HG02852 (cell line): ENCODE data around the gene LDB2.

Source experiments
- ATAC-seq: cut with Tn5 transposase; IDR thresholded peaks from one replicate; pipeline ENCODE4 v1.9.1; 2021; ENCODE audit warnings: mild to moderate bottlenecking, moderate library complexity; ENCODE audit not compliant: unreplicated experiment

The LDB2 gene

DNA sequence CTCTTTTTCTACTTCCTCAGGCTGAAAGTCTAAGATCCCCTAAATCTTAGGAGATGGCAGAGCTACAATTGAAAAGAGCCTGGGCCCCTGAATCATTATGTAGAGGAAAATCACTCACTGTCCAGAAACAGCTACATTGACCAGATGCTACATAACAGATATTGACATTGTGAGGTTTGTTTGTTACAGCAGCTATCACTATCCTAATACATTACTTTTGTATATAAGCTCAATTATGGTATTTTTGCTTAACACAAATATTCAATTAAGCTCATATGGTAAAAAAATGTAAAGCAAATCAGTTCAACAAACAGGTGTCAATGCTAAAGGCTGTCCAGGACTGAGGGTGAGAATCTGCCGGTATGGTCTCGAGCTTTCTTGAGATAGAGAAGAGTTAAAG is 89.4 kb downstream of the LDB2 start:
- no peak for ATAC-seq

DNA sequence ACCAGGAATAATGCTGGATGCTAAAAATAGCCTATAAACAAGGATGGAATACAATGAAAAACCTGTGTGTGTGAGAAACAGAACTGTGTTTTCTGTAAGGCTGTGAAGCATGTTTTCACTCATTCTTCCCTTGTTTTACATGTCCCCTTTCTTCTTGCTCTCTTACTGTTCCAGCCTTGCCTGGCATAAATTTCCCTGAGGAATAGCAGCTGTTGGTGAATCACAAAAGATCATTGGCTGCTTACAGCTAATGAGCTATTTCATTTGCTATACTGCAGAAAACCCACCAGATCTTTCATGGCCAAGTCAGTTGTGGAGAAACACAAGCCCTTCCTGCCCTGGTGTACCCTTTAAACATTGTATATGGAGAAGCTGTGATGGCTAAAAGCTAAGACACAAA is 91.1 kb downstream of the LDB2 start:
- no peak for ATAC-seq

DNA sequence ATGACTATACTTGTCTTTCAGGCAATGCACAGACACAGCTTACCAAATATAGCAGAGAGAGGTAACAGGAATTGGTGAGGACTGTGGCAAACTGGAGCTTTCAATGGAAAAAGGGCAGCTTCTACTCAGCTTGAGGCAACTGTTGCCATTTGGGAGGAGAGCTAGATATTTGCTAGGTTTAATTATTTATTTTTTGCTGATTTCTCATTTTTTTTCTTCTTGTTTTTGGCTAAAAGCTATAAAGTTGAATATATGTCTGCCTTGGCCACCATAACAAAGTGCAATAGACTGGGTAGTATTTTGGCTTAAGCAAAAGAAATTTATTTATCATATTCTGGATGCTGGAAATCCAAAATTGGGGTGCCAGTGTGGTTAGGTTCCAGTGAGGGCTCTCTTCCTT is 93.9 kb downstream of the LDB2 start:
- no peak for ATAC-seq

DNA sequence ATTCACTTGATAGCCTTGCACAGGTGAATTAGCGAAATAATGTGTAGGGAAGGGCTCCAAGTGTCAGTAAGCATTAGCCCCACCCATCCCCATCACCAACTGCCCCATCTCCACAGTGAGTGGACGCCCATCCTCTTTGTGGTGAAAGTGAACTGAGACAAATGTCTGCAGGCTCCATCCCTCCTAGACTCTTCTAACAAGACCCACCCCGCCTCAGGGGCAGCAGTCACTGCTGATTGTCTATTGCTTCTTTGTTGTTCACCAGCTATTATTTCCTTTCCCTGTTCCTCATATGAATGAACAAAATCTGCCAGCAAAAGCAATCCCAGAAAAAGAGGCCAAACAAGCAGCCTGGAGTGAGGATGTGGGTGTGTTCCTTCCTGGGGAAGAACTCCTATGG is 96.4 kb downstream of the LDB2 start:
- no peak for ATAC-seq

DNA sequence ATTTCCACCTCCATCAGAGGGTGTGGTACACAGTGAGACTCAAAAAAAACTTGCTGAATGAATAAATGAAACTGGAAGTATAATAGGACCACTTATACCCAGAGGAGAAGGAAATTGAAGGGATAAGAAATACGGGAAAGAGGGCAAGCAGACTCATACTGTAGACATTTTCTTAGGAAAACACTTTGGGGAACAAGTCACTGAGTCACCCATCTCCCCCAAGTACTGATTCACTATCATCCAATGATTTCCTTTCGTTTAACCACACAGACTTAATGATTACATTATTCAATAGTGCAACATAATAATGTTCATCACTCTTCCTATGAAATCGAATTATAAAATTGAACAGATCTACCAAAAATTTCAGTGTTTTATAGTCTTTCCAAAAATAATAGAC is 97.1 kb downstream of the LDB2 start:
- ATAC-seq, result no peak

DNA sequence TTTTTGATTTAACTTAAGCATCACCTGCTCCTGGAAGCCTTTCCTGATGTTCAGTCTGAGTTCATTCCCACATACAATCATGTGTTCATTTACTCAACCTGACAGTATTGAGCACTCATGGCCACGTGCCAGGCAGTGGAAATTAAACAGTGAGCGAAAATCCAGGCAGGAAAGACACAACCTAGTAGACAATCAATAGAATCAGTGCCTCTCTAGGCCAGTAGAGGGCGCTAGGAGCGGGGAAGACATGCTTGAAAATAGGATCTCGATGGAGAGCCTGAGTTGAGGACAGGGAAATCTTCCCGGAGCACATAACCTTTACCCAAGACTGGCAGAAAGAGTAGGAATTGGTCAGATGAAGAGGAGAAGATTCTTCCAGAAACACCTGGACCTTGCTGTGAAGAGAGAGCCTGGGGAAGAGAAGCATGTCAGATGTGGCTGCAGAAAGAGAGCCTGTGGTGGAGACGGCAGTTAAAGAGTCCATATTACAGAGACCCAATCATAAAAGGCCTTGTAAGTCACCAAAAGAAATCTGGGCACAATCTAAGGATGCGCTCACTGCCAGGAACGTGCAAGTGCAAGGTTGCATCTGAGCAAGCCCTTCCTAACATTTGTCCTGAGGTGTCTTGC is 103.5 kb downstream of the LDB2 start:
- no peak for ATAC-seq

DNA sequence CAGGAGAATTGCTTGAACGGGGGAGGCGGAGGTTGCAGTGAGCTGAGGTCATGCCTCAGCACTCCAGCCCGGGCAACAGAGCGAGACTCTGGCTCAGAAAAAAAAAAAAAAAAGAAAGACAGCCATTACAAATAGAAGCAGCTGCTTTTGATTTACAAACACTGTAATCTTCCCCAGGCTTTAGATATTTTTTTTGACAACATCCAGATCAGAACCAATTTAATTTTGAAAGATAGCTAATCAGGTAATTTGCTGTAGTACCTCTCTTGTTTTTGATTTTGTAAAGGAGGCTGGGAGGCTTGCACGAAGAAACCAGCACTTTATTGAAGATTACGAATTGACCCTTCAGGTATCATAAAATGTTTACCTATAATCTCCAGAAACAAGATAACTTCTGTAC is 107.0 kb downstream of the LDB2 start:
- no peak for ATAC-seq

DNA sequence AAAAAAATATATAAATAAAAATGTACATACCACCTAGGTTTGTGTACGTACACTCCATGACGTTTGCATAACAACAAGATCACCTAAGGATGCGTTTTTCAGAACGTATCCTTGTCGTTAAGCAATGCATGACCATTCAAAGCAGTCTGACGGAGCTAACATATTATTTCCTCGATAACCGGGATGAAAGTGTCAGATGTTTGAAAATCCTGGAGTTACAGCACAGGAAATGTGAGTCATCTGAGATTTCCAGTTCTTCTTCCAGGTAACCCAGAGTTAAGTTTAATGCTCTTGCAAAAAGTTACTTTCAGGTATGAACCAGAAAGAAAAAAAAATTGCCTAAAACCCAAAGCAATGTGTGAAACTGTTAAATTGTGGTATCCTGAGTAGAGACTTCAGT is 107.9 kb downstream of the LDB2 start:
- ATAC-seq, result no peak

DNA sequence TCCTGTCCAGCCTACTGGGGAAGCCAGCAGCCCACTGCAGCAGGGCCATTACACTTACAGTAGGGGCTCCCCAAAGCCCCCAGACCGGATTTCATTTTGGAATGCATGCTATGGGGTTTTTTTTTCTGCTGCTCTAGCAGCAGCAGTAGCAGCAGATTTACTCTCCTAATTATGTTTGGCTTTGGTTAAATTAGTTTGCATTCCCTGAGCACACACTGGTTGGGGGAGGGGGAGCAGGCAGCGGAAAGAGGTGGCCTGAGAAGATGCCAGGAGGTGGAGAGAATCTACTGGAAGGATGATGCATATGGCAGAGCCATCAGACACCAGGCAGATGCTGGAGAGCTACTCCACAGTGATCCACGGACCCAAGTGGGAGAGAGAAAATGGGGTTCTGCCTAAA is 109.6 kb downstream of the LDB2 start:
- ATAC-seq, result no peak

DNA sequence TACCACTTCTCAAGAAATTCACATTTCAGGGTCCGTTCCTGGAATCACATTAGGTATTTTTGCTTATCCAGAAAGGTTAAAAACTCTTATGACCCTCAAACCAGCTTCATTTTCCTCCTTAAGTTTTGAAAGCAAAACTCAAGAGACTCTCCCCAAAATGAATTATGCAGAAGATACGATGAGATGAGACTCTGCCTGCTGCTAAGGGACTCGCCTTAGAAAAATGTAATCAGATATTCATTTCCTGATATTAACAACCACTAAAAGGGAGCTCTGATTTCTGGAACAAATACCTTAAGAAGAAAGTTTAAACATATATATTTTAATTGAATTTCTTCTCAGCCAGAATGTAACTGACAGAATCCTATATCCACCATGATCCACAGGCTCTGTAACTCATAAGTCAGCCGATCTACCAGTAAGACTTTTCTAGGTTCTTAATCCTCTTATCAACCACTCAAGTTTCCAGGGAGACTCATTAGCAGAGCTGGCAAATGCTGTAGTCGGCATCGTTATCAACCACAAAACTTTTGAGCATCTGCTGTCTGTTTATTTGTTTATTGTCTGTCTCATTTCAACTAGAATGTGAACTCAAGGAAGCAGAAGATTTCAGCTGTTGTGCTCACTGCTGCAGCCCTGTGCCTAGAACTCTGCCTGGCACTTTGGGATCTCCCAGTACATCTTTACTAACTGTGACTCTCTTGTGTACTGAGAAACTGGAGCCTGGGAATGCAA is 112.5 kb downstream of the LDB2 start:
- ATAC-seq, result no peak

DNA sequence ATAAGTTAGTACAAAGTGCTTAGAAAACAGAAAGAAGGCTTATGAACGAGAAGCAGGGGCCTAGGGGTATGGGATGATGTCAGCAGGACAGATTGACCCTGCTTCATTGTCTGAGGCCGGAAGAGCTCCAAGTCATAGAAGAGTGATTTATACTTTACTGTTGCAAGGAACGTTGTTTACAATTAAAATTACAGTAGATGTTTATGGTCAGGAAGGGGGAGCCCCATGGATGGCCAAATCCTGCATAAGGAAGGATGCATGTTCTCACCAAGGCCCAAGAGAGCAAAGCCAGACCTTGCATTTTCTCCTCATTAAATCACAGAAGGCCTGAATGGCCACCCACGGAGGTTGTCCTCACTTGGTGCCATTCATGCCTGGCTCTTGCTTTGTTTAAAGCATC is 115.3 kb downstream of the LDB2 start:
- ATAC-seq, result no peak

DNA sequence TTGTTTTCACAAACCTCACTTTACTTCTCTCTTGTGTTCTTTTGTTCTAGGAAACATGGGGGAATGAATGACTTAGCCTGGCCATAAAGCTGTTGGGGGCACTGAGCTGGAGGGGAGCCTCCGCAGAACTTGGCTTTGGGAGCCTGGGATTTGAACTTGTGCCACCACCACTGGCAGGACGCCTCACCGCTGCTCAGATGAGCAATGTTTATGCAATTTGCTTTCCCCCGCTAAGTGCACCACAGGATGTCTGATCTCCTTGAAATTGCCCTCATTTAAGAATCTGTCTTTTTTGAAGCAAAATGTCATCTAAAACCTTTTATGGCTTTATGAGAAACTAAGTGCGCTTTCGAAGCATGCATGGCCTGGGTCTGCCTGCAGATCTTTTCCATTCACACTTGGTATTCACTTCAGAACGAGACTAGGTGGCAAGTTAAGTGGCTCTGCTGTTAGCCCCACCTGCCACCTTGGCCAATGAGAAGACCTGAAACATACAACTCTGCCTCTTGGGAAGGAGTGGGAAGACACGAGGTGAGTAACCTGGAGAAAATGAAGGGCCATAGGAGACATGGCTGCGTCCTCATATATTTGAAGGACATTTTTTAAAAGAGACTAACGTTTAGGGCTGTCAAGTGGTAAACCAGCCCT is 119.3 kb downstream of the LDB2 start:
- no peak for ATAC-seq

DNA sequence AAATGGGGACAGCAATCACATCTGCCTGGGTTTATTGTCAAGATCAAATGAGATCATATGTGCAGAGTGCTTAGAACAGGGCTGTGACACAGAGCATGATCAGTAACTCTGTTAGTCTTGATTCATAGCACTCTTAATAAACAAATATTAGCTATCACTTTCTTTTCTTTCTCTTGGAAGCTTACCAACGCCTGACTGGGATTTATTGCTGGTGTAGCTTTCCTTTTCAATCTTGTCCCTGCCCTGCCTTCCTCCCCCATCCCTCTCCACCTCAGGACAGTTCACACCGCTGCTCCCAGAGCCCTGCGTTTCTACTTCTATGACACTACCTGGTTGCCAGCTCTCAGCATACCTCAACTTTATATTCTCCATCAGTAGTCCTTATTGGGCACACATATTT is 120.7 kb downstream of the LDB2 start:
- ATAC-seq, result no peak

DNA sequence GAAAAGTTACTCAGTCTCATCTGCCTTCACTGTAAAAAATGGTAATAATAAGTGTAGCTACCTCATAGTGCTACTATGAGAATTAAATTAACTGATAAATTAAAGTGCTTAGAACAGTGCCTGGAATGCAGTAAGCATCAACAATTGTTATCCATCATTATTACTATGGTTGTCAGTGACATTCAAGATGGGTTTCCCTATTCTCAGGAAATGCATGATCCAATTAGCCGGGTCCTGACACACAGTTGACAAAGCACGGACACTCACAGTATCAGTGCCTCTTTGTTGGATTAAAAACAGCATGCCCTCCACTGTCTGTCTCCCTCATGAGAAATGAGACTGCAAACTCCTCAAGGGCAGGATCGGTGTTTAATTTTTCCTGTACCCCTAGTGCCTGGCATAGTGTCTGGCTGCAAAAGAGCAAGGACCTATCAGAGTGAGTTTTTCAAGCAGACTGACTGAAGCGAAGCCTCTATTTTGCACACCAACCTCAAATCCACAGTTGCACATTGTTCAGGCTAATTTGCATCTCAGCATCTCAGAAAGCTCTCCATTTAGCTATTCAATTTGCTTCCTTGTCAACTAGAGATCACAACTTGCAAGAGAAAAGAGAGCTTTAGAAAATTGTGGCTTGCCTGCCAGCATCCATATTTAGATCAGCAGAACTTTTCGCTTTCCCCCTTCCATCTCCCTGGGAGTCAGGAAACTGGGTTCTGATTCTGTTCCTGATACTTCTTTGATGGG is 122.9 kb downstream of the LDB2 start:
- ATAC-seq, result no peak

DNA sequence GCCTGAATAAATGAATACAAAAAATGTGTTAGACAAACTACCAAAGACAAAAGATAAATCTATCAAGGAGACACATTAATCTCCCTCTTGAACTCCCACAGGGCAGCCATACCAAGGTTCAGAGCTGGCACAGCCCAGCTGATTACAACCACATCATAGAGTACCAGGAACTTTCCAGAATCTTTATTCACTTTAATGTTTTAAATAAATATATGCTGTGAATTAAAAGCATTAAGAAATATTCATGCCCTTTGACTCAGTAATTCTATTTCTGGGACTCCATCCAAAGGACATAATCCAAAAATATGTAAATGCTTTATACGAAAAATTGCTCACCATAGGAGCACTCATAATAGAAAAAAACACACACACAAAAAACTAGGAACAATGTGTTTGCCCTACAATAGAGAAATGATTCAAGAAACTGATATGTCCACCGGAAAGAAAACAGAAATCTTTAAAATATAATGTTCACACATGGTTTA is 126.0 kb downstream of the LDB2 start:
- ATAC-seq, result no peak

DNA sequence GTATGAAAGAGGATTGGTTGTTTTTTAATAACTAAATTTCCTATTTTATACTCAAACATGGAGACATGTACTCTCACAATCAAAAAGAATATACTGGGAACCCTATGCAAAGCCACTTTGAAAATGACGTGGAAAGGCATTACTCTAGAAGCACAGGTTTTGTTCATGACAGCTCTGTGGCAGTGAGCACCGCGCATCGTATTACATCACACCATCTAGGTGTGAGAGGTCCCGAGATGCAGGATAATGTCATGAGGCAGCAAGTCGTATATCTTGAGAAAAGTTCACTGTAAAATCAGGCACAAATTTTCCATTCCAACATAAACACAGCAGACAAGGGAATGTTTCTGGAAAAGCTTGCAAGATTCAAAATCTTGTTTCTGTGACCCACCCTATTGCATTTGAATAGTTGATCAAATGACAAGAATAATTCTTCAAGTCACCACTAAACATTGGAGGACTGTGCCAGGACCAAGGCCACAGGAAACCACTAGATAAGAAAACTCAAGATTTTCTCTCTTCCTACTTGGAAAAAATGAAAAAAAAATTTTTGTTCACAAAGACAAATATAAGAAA is 127.6 kb downstream of the LDB2 start:
- ATAC-seq, result no peak

DNA sequence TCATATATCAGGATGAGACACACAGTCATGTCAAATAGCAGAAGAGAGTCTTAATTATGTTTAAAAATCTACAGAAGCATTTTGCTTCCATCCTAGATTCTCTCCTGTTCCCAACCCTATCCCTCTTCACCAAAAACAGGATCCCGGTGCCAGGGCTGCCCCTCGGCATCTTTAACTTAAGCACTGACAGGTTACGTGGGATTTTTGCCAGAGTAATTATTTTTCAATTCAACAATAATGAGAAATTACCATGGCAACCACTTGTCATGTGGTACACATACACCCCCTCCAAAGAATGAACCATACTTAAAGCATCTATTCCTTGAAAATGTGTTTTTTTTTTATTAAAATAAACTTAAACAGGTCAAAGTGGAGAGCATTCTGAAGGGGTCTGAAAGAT is 130.6 kb downstream of the LDB2 start:
- no peak for ATAC-seq

DNA sequence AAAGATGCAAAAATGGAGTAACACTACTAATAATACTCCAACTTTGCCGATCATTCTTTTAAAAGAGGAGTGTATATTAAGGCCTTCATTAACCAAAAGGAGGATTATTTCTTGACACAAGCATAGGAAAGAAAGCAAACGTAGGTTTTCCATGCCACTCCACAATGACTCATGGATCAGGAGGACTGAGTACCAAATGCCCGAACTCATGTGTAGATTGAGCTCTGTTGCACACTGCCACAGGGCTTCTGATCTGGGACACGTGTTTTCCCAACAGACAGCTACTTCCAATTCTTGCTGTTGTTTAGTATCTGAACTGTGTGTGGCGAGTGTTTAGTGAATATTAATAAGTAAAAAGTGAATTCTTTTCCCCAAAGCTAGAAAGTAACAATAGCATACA is 131.2 kb downstream of the LDB2 start:
- ATAC-seq, result no peak

DNA sequence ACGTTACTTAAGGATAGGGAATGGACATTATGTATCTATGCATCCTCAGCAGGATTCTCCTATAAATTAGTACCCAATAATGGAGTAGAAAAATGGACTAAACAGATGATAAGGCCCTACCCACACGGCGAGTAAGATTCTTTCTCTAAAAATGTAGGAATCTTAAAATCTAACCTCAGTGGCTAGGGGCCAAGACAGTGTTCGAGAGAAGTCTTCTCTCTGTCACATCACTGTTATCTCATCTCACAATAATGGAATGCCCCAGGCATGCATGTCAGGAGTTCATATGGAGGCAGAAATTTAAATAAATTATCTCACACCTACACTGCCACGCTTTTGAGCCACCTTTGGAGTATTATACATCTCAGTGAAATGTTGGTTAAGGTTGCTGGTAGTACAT is 132.9 kb downstream of the LDB2 start:
- ATAC-seq, result no peak

DNA sequence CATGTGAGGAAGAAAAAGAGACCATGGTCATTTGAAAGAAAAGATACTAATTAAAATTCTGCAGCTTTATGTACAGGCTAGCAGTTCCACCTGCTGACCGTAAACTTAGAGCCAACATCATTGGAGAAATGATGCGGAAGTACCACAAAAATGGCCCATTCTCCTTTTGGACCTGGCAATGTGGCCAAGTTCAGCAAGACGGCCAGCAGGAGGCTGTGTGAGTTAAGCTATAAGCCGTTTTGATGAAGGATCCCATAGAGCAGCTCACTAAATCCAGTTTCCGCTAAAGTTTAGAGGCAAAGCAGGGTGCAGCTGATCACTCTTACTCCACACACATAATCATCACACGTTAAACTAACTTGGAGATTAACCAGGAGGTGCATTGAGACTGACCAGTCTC is 133.8 kb downstream of the LDB2 start:
- ATAC-seq, result no peak

DNA sequence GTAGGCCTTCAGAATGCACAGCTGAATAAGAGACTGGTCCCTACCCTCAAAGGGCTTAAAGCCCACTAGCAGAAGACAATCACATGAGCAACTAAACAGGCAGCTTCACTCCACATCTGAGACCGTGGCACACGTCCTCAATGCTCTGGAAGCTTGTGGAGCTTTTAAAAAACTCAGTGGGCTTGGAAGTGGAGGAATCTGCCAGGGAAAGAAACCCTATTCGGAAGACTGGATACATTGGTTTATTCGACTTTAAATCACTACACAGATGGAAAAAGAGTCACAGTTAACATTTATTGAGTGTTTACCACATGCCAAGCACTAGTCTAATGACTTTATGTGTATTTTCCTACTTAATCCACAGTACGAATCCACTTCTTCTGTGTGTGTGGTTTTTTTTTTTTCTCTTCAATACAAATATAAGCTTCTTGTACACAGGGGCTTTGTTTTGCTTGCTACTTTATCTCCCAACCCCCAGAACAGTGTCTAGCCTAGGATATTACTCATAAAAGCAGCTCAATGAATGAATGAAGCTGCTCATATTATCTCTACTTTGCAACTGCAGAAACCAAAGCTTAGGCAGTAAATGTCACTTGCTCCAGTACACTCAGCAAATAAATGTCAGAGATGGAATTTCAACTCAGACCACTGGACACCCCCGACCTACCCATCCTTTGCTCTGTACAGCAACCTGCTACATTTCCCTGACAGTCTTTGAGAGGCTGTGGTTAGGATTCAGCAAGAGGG is 137.7 kb downstream of the LDB2 start:
- no peak for ATAC-seq
